Limb (tissue), 2 donors: ENCODE measurements around the gene SPAG17.

Experiments used
- DNase-seq, 2 donors: peaks; one replicate each; pipeline ENCODE4 v3.0.0-alpha.2; 2016; ENCODE audit errors: extremely low spot score in 2 of 2

SPAG17 gene

DNA sequence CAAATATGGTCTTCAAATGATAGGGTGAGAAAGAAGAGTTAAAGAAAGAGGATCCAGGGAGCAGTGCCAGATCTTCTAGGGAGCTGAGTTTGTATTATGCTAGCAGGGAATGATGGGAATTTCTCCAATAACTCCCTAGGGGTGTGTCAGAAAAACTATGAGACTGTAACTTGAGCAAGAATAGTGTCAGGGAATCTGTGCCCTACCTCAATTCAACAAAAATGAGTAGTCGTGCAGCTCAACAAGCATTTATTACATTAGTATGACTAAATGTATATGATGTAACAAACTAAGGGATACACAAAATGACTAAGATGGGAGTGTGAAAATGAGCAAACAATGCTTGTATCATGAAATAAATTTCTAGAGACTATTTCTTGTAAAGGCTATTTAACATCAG, 24.2 kb downstream of the SPAG17 start:
- no peak for DNase-seq

DNA sequence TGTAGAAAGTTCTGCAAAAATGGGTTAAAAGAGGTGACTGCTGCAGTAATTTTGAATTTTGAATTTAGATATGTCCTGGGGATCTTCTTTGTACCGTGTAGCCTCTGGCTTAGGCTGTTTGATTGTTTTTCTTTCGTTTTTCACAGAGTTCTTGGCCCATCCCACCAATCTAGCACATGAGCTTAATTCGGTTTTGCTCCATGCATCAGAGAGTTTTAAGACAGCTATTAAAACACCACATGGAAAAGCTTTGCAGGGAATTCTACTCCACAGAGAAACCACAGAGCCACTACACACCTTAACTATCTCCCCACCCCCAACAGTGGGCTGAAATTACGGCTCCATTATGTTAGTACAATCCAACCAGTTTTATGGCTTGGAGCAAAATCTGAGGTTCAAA, 25.5 kb downstream of the SPAG17 start:
- no peak for DNase-seq

DNA sequence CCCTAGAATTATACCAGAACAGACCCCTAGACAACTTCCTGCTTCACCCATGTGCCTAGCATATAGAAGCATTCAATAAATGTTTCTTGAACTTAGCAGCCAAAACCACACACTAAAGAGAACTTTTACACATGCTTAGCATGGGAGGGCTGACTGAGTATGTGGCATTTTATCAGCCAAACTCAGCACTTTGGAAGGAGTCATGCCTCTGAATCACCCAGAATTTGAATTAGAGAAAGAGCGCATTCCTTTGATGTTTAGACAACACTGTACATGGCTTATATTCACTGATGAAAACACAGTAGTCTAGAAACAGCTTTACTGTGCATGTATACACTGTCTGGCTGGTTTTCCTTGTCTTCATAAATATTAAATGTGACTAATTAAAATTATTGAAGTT, 26.1 kb downstream of the SPAG17 start:
- DNase-seq: no peak

DNA sequence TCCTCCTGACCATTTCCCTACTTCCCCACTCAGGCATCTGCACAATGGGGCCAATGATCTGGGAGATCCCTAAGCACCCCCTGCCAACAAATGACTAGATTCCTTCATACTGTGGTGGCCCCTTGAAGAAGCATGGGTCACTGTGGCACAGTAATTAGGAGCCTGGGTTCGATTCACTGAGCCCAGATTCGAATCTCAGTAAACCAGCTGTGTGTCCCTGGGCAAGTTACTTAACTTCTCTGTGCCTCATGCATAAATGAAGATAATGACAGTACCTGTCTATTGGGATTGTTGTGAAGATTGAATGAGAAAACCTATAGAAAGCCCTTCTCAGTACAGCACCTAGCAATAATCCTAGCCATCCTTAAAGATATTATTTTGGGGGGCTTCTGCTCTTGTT, 27.5 kb downstream of the SPAG17 start:
- no peak for DNase-seq

DNA sequence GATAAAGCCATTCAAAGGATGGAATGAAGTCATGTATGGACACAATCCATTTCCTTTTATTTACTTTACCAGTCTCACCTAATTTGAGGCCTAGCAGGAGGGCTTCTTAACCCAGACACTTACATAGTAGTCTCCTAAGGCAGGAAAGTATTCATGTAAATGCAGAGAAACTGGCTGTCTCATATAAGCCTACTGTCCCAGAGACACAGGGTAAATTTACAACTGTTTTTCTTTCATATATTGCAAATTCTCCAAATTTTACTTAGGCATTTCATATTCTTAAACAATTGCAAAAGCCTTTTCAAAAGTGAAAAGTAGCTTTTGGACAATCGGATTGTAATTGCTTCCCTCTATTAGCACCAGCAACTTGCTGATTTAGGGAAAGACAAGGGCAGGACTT, 29.9 kb downstream of the SPAG17 start:
- DNase-seq: no peak

DNA sequence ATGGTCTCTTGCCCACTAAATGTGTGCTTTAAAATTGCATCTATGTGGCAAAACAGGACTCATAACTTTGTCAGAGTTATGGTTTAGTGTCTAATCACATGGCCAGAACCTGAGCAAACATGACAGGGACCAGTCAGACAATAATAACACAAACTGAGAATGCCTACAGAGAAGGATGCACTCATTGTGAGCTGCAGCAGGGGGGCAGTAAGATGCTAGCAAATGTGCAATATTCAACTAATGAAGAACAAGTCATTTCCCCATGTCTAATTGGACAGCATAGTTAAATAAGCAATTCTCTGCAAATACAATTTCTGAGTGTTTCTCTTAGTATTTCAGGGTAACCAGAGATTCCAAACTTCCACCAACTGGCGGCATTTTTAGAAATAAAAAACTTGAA, 30.8 kb downstream of the SPAG17 start:
- peak in 1 of 2 donors; percentile 70 for DNase-seq

DNA sequence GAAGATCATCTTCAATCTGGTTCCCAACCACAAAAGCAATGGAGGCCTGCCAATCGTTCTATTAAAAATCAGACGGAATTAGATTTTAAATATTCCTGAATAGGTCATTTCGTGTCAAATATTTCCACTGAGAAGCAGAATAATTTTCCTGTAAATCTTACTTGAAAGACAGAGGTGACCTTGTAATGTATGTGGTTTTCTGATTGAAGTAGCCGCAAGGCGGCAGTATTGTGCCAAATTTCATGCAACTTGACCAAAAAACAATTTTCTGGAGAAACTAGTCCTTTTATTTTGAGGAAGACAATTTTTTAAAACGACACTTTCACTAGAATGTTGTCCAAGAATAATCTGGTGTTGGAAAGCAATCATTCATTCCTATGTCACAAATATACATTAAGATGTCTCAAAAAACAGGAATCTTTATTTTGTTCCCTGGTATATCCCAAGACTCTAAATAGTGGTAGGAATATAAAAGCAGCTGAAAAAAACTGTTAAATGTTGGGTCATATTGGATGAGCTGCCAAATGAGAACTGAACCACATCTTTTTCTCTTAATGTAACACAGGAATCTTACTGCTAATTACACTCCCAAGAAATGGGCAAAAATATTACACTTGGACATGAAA, 33.6 kb downstream of the SPAG17 start:
- DNase-seq: peak; percentile 78 to 84

DNA sequence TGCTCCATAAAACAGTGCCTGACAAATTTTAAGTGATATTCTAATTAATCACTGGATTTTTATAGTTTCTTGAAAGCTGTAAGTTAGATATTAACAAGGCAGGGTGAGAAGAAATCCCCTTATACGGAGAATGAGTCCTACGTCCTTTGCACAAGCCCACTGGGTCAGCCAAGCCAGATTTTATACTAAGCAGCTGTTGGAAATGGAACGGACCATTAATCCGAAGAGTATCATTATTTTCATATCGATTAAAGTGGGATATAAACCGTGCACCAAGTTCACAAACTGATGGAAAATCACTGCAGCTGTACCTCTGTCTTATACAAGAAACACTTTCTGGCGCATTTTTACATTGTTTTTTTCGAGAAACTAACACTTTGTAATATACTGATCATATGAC, 35.2 kb downstream of the SPAG17 start:
- no peak for DNase-seq

DNA sequence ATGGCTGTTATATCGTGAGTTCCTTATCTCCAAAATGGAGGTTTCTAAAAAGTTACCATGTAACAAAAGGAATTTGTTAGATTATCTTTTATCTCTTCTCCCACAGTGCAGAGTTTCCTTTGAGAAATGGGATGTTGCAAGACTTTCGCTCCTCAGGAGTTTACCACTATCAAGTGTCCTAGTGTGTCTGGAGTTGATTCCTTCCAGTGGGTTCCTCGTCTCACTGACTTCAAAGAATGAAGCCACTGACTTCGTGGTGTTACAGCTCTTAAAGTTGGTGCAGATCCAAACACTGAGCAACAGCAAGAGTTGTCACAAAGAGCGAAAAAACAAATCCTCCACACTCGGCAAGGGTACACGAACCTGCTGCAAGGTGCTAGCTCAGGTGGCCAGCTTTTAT, 37.0 kb downstream of the SPAG17 start:
- DNase-seq: no peak

DNA sequence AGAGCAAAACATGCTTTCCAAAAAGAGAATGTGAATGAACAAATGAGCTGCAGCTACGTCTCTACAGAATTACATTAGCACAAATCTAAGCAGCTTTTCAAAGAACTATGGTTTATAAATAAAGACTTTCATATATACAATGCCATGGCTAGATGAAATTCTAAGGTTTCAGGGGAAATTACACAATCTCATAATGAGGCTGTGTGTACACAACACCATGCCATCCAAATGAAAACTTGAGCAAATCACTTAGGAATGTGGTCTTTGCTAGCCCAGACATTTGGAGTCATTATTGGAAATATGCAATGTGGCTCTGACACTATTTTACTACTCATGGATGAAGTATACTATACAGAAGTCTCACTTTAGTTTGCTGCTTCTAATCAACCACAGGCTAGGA, 37.5 kb downstream of the SPAG17 start:
- no peak for DNase-seq

DNA sequence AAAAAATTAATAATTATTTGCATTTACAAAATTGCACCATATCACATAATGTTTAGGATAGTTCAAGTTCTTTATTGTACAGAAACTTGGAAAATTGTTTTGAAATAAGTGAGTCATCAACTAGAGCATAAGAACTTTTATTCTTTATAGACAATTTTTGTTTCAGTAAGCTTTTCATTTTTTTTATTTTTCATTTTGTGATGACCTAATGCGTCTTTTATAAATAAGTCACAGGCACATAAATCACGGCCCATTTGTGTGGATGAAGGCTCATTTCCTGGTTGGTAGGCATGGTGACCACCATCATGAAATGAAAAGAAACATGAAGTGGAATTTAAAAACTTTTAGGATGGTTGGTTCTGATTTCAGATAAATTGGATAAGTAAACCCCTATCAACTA, 39.3 kb downstream of the SPAG17 start:
- DNase-seq: no peak

DNA sequence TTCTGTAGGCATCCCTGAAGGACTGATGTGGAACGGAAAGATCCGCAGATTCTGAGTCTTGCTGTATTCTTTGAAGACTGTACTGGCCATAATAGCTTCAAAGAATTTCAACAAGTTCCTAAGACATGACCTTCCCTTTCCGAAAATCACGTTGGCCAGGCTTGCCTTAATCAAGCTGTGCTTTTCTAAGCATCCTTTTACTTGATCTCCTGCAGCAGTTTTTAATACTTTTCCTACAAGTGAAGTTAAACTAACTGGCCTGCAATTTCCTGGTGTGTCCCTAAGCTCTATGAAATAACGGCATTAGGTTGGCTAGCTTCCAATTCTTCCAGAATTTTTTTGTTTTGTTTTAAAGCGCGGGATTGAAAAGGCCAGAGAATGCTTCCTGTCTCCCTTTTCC, 40.3 kb downstream of the SPAG17 start:
- DNase-seq: peak in 1 of 2 donors; percentile 81

DNA sequence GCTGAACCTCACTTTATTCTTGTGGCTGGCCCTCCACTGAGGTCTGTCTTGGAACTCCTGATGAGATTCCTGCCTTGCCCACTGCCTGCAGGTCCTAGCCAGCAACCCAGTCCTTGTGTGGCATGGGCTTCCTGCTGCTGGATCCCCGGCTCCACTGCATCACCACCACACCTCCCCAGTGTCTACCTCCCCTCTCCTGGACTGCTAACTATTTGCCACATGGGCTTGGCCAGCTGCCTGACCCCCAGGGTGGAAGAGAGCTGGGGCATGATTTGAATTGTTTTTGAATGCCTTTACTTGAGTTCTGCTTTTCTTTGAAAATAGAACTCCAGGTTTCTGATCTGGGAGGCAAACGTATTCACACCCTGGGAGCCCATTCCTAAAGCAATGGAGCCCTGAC, 41.2 kb downstream of the SPAG17 start:
- DNase-seq: no peak

DNA sequence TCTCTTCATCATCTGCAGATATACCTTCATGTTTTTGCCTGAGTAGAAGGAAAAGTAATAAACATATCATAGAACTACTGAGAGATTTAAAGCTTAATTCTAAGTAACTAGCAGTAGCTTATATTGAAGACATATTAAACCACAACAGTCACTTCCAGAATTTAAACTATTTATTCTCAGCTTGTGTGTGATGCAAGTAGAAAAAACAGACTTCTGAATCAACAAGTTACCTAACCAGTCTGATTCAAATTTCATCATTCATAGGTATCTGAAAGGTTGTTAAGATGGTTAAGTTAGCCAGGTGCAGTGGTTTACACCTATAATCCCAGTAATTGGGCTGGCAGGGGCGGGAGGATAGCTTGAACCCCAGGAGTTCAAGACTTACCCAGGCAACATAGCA, 41.9 kb downstream of the SPAG17 start:
- no peak for DNase-seq

DNA sequence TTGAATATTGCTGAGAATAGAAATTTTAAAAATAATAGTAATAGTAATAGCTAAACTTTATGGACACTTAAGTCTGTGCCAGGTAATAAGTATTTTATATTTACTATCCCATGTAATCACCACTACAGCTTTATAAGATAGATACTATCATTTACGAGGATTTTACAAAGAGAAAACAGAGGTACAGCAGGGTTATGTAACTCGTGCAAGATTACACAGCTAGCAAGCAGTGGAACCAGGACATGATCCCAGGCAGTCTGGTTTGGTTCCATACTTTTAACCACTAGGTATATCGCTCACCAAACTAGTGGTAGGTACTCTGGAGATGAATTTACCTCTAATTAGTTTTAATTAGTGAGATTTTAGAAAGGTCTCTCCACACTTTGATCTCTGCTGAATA, 42.5 kb downstream of the SPAG17 start:
- DNase-seq: no peak

DNA sequence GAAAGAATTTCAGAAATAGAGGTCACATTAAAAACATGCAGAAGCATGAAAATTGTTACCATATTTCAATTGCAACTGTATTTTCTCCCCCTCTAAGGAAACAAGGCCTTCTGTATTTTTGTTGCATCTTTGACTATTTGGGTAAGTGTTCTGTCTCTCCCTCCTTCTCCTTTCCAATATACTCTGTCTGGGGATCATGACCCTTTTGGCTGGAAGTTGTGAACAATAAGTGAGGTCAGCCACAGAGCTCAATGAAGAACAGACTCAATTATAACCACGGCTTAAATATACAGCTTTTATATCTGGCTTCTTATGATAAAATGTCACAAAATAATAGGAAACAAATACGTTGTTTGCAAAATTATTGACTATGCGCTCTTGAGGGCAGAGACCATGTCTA, 47.1 kb downstream of the SPAG17 start:
- no peak for DNase-seq

DNA sequence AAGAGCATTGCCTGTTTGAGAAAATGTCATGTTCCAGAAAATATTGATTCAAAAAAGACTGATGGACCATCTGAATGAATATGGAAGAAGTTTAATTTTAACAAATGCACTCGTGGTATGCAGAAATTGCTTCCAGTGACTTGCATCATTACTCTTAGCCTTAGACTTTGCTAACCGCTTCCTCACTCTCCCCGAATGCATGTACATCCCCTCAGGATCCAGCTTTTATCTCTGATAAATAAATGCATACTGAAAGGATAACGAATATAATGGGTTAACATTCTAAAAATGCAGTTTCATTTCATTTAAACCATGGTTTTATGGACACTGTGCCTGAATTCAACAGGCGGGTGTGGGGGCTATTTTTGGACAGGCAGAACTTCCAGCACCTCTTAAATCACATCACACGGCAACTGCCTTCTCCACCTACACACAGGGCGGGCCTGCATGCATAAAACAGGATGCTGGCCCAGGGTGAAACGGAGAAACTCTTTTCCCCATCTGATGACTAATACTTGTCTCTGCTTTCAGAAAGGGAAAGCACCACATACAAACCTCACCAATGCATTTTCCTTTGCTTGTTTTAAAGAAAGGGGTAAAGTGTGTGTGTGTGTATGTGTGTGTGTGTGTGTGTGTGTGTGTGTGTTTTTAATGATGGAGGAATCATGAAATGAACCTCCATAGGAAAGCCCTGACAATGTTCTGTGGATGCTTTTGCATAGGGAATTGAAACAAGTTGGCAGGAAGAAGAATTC, 48.7 kb downstream of the SPAG17 start:
- peak; percentile 56 to 72 for DNase-seq

DNA sequence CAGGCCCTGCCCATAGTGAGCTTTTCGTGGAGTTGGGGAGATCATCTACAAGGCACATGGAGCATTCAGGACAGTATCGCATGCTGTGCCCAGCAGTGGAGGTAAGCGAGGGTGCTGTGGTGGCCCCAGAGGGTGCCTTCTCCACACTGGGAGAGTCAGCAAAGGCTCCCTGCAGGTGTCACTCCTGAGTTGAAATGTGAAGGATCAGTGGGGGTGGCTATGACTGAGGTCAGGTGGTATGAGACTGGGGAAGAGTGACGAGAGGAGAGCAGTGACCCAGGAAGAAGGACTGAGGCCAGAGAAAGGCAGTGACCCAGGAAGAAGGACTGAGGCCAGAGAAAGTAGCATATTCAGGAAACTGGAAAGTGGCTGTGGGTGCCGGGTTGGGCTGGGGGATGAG, 53.0 kb downstream of the SPAG17 start:
- DNase-seq: no peak

DNA sequence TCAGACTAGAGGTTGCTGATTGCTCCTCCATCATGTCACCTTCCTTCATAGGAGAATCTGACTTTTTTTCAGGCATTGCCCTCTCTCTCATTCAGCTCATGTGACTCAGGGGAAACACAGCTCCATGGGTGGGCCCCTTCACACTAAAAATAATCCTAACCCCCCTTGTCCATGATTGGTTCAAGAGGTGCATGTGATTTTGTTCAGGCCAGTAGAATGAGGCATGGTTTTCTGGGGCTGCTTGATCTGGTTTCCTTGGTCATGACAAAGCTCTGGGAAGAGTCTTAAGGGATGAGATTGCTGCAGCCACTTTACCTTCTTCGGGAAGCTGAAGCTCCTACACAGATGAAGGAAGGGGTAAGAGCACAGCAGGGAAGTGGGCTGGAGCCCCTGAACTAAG, 56.3 kb downstream of the SPAG17 start:
- DNase-seq: no peak

DNA sequence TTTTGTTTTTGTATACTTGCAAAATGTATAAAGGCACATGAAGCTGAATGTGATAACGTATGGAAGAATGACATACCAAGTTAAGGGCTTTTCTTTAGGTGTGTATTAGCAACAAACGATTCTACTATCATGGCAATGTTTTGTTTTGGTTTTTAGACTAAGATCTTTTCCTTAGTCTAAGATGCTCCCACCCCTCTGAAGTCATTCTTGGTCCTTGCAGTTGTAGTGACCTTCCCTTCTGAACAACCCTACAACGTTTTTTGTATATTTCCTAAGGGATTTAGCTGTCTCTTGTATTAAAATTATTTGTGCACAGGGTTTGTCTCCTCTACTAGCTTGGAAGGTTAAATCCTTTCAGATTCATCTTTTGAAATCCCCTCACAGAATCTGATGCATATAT, 61.0 kb downstream of the SPAG17 start:
- DNase-seq: no peak

DNA sequence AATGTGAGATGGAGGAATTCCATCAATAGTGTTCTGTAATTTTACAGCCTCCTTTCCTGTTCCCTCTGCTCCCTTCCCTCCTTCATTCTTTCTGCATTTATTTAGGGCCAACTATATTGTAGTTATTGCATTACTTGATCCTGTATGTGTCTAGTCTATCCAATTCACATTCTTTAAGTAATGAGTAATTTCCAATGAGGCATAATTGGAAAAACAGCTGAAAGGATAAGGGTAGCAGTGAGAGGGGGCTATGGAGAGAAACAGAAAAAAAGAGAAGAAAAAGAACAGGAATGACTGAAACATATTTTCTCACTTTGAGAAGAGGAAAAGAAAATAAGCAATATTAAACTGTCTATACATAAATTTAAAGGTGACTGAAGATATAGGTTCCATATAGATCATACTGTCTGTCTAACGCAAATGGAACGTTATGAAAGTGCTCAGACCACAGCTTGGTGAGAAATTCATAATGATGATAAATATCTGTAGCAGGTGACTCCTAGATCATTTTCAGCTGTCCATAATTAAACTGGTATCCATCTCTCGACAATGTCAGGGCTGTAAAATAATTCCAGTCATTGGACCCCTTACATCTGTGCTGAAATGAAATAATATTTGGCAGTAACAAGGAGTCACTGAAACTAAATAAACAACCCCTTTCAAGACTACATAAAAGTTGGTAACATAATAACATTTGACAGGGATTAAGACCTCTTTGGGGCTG, 61.8 kb downstream of the SPAG17 start:
- DNase-seq: no peak

DNA sequence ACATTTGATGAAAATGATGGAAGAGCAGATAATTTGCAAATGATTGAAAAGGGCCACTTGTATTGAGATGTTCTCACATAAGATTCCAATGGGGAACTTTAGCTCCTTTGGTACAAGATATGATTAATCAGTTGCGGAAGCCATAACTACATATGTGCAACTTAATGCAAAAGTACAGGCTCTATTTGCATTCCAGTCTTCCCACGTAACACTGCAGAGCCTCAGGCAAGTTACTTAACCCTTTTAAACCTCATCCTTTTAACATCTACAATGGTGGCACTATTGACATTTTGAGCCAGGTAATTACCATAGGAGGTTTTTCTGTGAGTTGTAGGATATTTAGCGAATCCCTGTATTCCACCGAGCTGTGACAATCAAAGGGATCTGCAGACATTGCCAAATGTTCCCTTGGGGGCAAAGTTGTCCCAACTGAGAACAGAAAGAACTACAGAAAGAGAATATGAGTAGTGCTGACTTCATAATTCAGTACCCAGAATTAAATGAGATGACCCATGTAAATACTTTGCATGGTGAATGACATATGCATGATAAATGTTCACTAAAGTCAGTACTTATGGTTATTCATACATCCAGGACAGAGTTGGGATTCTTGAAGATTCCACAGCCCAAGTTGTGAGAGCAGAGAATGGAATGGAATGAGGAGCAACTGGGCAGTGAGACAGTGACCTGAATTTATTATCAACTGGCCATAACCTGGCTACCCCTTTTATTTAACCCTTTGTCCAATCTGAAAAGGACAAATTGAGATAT, 62.6 kb downstream of the SPAG17 start:
- no peak for DNase-seq
